Stimulated activated CD4-positive, alpha-beta T cell treated with anti-CD3 and anti-CD28 coated beads, Interleukin-15, amount 100 ng/mL, for 1 hour (primary cell): ENCODE data around the gene TNS1.

ENCODE experiments used
- DNase-seq, 2 donors: peaks; one replicate each; pipeline ENCODE4 v3.0.0-alpha.2; 2020; ENCODE audit warnings: low read depth in 1 of 2, low spot score in 1 of 2

The TNS1 gene

GRCh38 chr2:217835931-217836891 is 166.6 kb downstream of the TNS1 start:
- DNase-seq, result no peak

DNA sequence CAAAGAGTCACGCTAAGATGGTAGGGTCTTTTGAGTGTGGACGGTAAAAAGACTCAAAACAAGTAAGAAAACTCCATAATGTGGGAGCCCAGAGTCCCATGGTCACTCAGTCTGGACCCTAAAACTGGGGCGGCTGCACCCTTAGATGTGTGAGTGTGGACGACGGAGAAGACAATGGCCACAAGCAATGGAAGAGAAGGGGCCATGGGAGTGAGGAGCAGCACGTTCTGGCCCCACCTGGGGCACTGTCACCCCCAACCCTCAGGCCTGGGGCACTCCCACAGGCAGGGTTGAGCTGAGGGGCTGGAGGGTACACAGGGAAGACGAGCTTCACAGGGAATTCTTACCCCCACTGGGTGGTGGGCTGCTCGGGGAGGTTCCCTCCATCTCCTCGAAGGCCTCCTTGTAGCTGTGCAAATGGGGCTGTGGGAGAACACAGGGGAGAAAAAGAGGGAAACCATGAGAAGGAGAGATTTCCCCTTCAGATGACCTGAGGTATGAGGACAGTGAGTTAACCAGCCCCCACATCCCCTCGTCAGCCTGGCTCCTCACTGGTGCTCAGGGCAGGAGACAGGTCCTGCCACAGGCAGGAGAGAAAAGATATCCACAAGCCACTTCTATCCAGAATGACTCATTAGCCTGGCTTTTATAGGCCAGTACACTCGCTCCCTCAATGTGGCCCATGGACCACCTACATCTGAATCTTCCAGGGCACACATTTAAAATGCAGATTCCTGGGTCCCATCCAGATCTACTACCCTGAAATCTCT is 167.9 kb downstream of the TNS1 start:
- no peak for DNase-seq

GRCh38 chr2:217834057-217834620 is 168.7 kb downstream of the TNS1 start:
- no peak for DNase-seq

- no peak for DNase-seq
Measured at GRCh38 chr2:217833439-217833838, 169.4 kb downstream of the TNS1 start.

GRCh38 chr2:217832987-217833386 is 169.8 kb downstream of the TNS1 start:
- no peak for DNase-seq

DNA sequence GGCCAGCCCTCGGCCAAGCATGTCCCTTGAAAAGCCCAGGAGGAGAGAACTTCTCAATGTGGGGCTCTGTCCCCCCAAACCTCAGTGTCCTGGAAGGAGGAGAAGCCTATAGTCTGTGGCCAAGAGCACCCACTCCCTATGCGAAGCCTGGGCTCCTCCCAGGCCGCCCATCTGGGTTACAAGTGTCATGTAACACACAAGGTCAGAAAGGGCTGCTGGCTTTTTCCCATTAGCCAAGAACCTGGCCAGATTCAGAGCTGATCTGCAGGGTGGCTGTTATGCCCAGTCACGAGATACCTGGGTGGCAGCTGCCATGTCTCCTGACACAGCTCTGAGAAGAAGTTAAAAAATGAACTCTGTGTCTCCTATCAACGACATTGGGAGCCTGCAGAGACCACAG is 170.7 kb downstream of the TNS1 start:
- DNase-seq, result no peak

- no peak for DNase-seq
Measured at GRCh38 chr2:217831306-217831705, 171.5 kb downstream of the TNS1 start.

DNA sequence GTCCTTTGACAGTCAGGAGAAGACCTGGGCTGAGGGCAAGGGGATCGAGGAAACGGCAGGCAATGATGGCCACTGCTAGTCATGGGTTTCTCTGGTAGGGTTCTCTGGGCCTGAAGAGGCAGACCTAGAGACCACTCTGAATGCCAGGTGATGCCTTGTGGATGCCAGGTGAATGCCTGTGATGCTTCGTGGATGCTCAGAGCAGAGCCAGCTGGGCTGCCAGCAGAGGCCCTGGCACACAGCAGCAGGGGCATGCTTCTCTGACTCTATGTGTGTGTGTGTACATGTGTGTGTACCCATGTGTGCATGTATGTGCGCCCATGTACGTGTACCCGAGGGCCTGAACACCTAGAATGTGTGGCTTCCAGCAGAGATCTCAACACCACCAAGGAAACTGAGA is 172.0 kb downstream of the TNS1 start:
- no peak for DNase-seq

DNA sequence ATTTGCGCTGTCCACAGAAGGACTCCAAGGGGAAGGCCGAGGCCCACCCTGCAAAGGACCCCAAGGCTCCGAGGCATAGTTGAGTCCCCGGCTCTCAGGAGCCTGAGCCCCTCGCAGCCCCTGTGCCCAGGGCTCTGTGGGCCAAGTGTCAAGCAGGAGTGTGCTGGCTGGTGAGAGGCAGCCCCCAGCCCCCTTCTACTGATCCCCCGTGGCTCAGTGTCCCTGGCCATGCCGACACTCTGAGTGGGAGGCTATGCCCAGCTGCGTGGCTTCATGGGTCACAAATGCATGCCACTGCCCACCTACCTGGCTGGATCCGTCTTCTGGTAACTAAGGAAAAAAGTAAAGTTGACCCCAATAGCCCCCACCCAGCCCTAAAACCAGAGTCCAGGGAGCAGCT is 172.7 kb downstream of the TNS1 start:
- no peak for DNase-seq

DNA sequence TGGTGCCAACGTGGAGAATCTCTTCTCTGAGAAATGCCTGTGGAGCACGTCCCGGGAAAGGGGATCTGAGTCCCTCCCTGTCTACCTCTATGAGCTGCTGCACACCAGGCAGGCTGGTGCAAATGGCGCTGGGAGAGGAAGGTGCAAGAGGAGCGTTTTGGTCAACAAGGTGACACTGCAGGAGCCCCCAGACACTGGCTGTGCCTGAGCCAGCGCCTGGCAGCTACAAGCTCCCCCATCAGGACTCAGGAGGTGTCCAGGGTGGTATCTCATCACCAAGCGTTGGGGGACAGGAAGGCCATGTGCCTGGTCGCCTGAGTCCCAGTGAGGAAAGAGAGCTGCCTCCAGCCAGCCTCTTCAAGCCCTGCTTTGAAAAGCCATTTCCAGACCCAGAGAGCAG is 173.4 kb downstream of the TNS1 start:
- no peak for DNase-seq

- DNase-seq, result no peak
Measured at GRCh38 chr2:217828336-217828735, 174.5 kb downstream of the TNS1 start.

GRCh38 chr2:217827430-217828201 is 175.2 kb downstream of the TNS1 start:
- no peak for DNase-seq

GRCh38 chr2:217826991-217827390 is 175.8 kb downstream of the TNS1 start:
- no peak for DNase-seq

DNA sequence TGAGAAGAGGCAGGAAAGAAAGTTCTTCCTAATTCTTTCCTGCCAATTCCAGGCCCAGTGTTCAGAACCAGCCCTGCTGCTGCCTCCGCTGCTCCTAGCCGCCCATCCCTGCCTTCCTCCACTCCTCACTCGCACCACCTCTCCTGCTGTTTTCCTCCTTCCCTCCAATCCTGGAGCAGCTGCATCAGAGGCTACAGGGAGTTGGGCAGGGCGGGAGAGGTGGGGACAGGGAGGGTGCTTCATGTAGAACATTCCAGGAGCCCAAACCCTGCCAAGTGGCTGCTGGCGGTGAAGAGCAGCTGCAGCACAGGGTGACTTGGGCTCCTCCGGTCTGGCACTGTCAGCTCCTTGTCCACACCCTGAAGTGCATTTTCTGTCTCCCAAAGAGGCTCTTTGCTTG is 176.3 kb downstream of the TNS1 start:
- no peak for DNase-seq

DNA sequence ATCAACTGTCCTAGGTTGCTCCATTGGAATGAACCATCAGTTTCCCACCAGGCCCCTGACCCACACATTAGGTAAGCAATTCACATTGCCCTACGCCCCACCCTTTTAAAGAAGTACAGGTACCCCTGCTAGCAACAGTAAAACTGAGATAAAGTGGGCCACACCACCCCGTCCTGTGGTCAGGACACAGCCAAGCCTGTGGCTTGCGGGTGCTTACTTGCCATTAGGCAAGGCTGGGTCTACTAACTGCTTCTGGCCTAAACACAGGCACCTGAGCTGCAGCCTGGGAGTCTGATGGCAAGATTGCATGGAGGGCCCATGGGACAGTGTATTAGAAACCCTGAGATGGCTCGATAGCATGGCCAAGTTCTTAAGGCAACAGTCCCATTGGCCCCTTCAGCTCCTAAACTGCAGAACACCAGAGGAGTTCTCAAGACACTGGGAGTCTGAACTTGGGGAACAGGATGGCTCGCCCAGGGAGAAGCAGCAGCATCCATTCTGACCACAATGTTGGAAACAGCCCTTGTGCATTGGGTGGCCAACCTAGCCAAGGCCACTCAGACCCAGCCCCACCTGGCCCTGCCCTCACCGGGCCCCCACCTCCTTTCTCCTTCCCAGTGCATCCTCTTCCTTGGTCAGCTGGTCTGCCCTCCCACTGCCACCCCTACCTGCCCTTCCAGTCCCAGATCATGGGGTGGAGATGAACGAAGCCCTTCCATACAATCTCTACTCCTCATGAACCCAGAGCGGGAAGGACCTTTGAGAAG is 177.1 kb downstream of the TNS1 start:
- no peak for DNase-seq

GRCh38 chr2:217824223-217824622 is 178.6 kb downstream of the TNS1 start:
- no peak for DNase-seq

GRCh38 chr2:217823626-217824025 is 179.2 kb downstream of the TNS1 start:
- no peak for DNase-seq

- DNase-seq, result no peak
Measured at GRCh38 chr2:217822296-217823252, 180.2 kb downstream of the TNS1 start.

DNA sequence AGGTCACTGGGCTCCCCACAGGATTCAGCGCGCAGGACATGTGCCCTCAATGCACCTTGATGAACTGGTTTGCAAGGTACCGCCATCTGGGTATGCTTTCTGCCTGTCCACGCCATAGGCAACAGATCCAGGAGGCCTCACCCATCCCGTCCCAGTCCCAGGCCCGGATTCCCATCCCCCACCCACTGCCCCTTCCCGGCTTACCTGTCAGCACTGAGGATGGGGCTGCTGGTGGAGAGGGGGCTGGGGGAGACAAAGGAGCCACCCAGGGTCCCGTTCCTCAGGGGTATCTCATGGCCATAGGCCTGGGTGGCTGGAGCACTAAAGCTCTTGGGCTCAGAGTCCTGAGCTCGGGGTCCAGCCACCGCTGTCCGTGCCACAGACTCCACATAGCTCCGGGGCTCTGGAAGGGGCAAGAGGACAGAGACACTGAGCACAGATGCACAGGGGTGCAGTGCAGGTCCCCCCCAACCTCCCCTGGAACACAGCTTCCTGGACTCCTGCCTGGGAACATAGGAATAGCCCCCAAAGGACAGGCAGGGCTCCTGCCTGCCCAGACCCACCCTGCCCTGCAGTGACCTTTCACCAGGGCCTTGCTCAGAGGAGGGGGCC is 181.2 kb downstream of the TNS1 start:
- DNase-seq, result no peak
